Testis (tissue), 2 donors: Measurements from ENCODE around the gene SLMAP.

Experiments
- POLR2A ChIP-seq: fragments of 450-650 bp; IDR thresholded peaks from one replicate; pipeline ENCODE4 v1.6.1; 2017; ENCODE audit warnings: antibody characterized with exemption, mild to moderate bottlenecking, moderate library complexity
- TF ChIP-seq, protein P1 (sequence below), 3 experiments: fragments of 450-650 bp in 2 of 3; fragments of 200-600 bp in 1 of 3; sonication (generic) in 1 of 3; IDR thresholded peaks; one replicate each; pipeline ENCODE4 v1.5.1; 2016 to 2019; ENCODE audit warnings: antibody characterized with exemption in 3 of 3, mild to moderate bottlenecking in 2 of 3, moderate library complexity in 1 of 3

DNA sequence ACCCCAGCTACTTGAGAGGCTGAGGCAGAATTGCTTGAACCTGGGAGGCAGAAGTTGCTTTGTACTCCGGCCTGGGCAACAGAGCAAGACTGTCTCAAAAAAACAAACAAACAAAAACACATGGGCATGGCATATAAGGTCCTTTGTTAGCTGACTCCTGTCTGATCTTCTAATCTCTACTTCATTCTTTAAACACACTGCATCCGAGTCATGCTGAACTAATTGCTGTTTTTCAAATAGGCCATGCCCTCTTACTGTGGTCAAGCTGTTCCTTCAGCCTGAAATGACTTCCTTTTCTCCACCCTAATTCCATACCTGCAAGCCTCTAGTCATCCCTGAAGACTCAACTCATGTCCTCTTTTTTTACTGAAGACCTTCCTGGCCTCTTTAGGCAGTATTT, 22.3 kb upstream of the SLMAP start:
- TF ChIP-seq, protein P1, sequence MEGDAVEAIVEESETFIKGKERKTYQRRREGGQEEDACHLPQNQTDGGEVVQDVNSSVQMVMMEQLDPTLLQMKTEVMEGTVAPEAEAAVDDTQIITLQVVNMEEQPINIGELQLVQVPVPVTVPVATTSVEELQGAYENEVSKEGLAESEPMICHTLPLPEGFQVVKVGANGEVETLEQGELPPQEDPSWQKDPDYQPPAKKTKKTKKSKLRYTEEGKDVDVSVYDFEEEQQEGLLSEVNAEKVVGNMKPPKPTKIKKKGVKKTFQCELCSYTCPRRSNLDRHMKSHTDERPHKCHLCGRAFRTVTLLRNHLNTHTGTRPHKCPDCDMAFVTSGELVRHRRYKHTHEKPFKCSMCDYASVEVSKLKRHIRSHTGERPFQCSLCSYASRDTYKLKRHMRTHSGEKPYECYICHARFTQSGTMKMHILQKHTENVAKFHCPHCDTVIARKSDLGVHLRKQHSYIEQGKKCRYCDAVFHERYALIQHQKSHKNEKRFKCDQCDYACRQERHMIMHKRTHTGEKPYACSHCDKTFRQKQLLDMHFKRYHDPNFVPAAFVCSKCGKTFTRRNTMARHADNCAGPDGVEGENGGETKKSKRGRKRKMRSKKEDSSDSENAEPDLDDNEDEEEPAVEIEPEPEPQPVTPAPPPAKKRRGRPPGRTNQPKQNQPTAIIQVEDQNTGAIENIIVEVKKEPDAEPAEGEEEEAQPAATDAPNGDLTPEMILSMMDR (IDR thresholded peaks at IDR 0.05) = no peak
- no peak for TF ChIP-seq POLR2A
